NOMO-1 (cell line): Measurements from ENCODE around the gene ARHGAP8.
"Not testable (repeated sequence)": the region's sequence is repeated elsewhere in the genome, so short reads cannot be mapped to it uniquely, and the experiment has no call there.

Experiments
- DNase-seq, 2 experiments: peaks; one replicate each; lab custom pipeline; 2025; ENCODE audit not compliant: unreplicated experiment in 2 of 2; lab: John Stamatoyannopoulos, UW

ARHGAP8 gene

DNA sequence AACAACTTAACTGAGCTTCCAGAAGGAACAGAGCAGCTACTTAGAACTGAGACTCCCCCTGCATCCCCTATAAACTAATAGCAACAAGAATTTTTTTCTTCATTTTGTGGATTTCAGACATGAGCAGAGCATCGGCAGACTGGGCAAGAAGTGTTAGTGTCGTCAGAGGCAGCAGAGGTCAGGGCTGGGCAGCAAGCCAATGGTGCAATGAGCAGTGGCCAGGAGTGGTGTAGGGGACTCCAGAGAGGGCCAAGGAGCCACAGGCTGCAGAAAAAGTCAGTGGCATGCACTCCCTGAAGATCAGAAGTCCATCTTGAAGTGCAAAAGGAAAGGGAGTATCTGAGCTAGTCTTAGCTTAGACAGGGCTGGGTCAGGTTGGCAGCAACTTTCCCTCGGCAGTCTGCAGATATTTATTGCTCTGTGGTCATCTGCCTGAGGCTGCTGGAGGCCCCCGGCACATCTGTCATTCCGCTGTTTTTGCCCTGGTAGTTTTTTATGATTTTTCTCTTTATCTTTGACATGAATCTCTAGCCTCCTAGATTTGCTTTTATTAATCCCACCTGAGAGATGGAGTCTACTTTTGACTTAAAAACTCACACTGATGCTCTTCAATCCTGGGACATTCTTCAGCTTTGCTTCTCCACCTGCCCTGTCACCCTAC, 152.2 kb downstream of the ARHGAP8 start:
- not testable (repeated sequence) for DNase-seq

DNA sequence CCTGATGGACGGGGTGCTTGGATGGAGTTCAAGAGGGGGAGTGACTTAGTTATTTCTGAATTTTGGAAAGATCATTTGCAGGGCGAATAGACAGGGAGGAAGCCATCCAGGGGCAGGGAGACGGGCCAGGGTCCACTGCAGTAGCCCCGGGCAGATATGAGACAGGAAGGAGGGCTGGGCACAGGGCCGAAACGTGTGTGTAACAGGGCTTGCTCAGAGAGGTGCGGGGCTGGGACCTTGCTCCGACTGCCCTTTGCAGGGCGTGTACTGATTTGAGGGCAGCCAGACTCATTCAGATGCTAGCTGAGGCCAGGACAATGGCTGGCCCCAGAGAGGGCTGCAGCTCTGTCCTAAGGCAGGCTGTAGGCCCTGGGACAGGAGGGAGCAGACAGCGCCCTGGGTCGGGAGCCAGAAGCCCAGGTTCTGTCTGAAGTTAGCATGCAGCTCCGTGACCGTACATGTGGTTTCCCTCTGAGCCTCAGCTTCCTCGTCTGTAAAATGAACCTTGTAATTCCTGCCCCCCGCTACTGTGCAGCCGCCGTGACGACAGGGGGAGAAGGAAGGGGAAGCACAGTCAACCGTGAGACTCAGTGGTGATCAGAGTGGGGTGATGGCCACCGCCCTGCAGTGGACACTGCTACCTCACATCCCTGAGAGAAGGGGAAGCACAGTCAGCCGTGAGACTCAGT, 154.0 kb downstream of the ARHGAP8 start:
- DNase-seq, result no peak

GRCh38 chr22:44906999-44907644, 154.7 kb downstream of the ARHGAP8 start:
- DNase-seq, result no peak

DNA sequence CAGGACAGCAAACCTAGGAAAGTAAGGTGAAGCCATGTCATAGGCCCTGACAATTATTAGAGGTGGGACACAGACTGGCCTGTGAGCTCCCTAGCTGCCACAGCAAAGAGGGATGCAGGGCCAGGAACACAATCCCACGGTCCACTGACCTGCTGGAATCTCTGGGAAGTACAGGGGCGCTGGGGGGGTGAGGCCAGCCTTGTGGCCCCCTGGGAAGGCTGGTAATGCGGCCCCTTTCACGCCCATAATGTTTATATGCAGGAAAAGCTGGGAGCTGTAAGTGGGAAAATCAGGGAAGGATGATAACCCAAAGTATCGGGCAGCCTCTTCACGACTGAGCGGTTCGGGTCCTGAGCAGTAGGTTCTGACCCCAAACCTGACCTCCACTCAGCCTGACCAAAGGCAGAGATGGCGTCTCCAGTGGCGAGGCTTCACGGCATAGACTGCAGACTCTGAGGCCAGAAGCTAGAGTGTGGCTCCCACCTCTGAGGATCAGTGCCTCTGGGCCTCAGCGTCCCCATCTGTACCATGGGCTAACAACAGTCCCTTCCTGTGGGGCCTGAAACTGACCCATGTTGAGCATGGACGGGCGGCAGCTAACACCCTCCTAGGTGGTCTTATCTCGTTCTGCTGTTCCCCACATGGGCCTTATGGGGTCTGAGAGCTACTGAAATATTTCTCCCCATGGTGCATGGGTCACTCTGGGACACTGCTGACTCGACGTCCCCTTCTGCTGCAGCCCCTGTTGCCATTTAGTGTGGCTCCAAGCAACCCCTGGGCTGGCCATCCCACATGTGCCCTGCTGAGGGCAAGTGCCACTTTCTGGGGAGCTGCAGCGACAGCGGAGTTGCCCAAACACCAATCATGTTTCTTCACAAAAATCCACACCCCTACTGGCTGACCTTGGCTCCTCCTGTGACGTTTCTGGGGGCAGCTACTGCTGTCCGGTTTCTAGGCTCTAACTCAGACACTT, 155.7 kb downstream of the ARHGAP8 start:
- DNase-seq, result no peak

DNA sequence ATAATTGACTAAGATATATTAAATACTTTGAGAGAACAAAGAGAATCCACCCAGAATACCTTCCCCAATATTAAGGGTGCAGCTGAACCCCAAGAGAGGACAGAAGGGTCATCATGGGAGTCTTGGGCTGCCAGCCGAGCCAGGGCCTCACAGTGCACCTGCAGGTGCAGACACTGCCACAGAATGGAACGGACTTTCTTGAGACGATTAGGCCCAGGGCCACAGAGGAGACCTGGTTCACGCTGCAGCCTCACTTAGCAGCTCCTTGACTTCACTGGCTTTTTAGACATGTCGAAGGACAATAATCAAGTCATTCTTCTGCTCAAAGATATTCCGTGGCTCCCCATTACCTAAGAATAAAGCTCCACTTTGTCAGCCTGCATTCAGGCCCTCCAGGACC, 156.9 kb downstream of the ARHGAP8 start:
- no peak for DNase-seq
